ENCODE results near the gene RCBTB2. TPM values are rescaled to one million over a fixed set of nuclear protein-coding genes. Genes with fewer than 3 reads are reported as not detected.

RCBTB2 gene
- total RNA-seq, 1 experiment from 2014 or later: 11.7 TPM

DNA sequence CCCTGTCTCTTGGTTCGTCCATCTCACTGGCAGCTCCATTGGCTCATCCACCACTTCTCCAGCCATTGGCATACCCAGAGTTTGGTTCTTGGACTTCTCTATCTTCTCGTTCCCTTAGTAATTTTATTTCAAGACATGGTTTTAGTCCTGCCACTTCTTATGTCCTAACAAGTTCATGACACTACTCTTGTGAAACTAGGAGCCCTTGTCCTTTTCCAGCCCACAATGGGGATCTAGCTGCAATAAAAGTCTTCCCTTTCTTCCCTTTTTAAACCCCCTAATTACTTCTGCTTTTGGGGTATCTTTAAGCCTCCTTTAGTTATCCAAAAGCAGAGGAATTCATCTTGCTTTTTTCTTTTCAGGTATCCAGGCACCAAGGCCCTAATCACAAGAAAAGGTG, 2.9 kb upstream of the RCBTB2 start:
- Mint-ChIP-seq H3K36me3 (ENCODE audit: insufficient read depth in 1 of 3, low read depth in 3 of 3) (no peaks in the 10 kb centered on the region), H3K27me3 (ENCODE audit: low read depth) (no peaks in the 10 kb centered on the region), H3K4me3 (no peak overlapping the region), H3K4me1 (peaks cover 10 to 15% of the 10 kb centered on the region in 2 experiments), H3K27ac (no peak overlapping the region), H3K9me3 (no peaks in the 10 kb centered on the region)
- Histone ChIP-seq H3K4me1 (ENCODE audit: insufficient read depth, low read length) (no peaks in the 10 kb centered on the region; the same call in 1 of the 2 replicates), H3K23ac (ENCODE audit: insufficient read length, low read depth, low read length) (no peak overlapping the region), H3K4me2 (ENCODE audit: insufficient read depth, insufficient read length, low read length) (no peak overlapping the region), H3T11ph (ENCODE audit: low read length) (no peak overlapping the region), H2AK5ac (ENCODE audit: insufficient read length, low read length) (no peak overlapping the region), H2BK120ac (ENCODE audit: low read depth, low read length, poor library complexity, severe bottlenecking) (no peak overlapping the region), H3K9me3 (ENCODE audit: control insufficient read depth, low read depth, low read length) (no peaks in the 10 kb centered on the region), H3K23me2 (ENCODE audit: insufficient read length, low read depth, low read length, poor library complexity, severe bottlenecking) (peaks cover 5% of the 10 kb centered on the region), H3K14ac (ENCODE audit: insufficient read depth, low read length) (no peak overlapping the region), H2AFZ (ENCODE audit: low read length) (no peak overlapping the region), H3K56ac (ENCODE audit: insufficient read length, low read depth, low read length) (no peak overlapping the region), H3K27ac (ENCODE audit: insufficient read length, low read depth, low read length) (no peak overlapping the region), H2BK20ac (ENCODE audit: low read depth, low read length, poor library complexity, severe bottlenecking) (no peak overlapping the region), H2BK5ac (ENCODE audit: insufficient read length, low read length) (no peak overlapping the region), H4K91ac (ENCODE audit: insufficient read length, low read depth, low read length) (no peak overlapping the region), H3K79me2 (ENCODE audit: insufficient read depth, low read length) (no peaks in the 10 kb centered on the region; the same call in 1 of the 2 replicates), H3K4ac (ENCODE audit: low read depth, low read length) (no peak overlapping the region), H2BK12ac (ENCODE audit: insufficient read length, low read depth, low read length) (no peak overlapping the region), H2BK15ac (ENCODE audit: low read depth, low read length) (no peak overlapping the region), H4K8ac (replicated peaks; ENCODE audit: insufficient read length, low read depth, low read length) (no peak overlapping the region), H4K20me1 (ENCODE audit: control insufficient read depth, insufficient read depth, insufficient read length) (no peaks in the 10 kb centered on the region), H4K5ac (ENCODE audit: insufficient read length, low read depth, low read length) (no peak overlapping the region), H3K9ac (ENCODE audit: extremely low read depth, insufficient read length, low read length) (no peak overlapping the region), H3K27me3 (ENCODE audit: insufficient read depth, low read length) (no peaks in the 10 kb centered on the region), H3K79me1 (ENCODE audit: insufficient read depth, low read depth, low read length, poor library complexity, severe bottlenecking) (no peaks in the 10 kb centered on the region), H3K18ac (ENCODE audit: insufficient read length, low read depth, low read length) (no peak overlapping the region)
- WGBS (ENCODE audit: extremely low coverage, insufficient read length, low lambda C conversion rate): no CpG with 5 or more reads among the region's 2 CpGs
- TF ChIP-seq, protein P1, sequence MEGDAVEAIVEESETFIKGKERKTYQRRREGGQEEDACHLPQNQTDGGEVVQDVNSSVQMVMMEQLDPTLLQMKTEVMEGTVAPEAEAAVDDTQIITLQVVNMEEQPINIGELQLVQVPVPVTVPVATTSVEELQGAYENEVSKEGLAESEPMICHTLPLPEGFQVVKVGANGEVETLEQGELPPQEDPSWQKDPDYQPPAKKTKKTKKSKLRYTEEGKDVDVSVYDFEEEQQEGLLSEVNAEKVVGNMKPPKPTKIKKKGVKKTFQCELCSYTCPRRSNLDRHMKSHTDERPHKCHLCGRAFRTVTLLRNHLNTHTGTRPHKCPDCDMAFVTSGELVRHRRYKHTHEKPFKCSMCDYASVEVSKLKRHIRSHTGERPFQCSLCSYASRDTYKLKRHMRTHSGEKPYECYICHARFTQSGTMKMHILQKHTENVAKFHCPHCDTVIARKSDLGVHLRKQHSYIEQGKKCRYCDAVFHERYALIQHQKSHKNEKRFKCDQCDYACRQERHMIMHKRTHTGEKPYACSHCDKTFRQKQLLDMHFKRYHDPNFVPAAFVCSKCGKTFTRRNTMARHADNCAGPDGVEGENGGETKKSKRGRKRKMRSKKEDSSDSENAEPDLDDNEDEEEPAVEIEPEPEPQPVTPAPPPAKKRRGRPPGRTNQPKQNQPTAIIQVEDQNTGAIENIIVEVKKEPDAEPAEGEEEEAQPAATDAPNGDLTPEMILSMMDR (conservative IDR thresholded peaks at IDR 0.05): no peak
- no peak for DNase-seq

Data from H9 (cell line).